HFF-Myc (cell line): ENCODE data around the gene PBX3.

Source experiments
- DNase-seq: peaks from one replicate; pipeline ENCODE4 v3.0.0-alpha.2; 2011; ENCODE audit warnings: low read depth; ENCODE audit errors: extremely low read depth
- H3K4me3 ChIP-seq: replicated peaks from 2 replicates; pipeline ENCODE4 v1.5.1; 2011; ENCODE audit warnings: low read depth, mild to moderate bottlenecking, control low read depth, low read length
- CTCF ChIP-seq: IDR thresholded peaks from 2 replicates; pipeline ENCODE4 v1.5.1; 2012; ENCODE audit warnings: mild to moderate bottlenecking, low read depth, low read length, control low read depth; ENCODE audit errors: missing control alignments

Gene PBX3

GRCh38 chr9:125784286-125785049 is 37.3 kb downstream of the PBX3 start:
- TF ChIP-seq CTCF, result no peak
- DNase-seq, result no peak
- H3K4me3 ChIP-seq, result no peak overlapping the region

DNA sequence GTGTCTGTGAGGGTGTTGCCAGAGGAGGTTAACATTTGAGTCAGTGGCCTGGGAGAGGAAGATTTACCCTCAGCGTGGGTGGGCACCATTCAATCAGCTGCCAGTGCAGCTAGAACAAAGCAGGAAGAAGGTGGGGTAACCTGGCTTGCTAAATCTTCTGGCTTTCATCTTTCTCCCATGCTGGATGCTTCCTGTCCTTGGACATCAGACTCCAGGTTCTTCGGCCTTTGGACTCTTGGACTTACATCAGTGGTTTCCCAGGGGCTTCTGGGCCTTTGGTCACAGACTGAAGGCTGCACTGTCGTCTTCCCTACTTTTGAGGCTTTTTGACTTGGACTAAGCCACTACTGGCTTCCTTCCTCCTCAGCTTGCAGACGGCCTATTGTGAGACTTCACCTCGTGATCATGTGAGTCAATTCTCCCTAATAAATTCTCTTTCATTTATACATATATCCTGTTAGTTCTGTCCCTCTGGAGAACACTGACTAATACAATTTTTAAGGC is 38.1 kb downstream of the PBX3 start:
- DNase-seq, result no peak
- no peak overlapping the region for H3K4me3 ChIP-seq
- no peak for TF ChIP-seq CTCF

- no peak overlapping the region for H3K4me3 ChIP-seq
- no peak for TF ChIP-seq CTCF
These were observed 40.5 kb downstream of the PBX3 start for GRCh38 chr9:125787715-125788114.

GRCh38 chr9:125789196-125789595 is 42.0 kb downstream of the PBX3 start:
- DNase-seq, result no peak
- TF ChIP-seq CTCF, result no peak

More at GRCh38 chr9:125787715-125788114, 40.5 kb downstream of the PBX3 start:
- DNase-seq, result no peak

DNA sequence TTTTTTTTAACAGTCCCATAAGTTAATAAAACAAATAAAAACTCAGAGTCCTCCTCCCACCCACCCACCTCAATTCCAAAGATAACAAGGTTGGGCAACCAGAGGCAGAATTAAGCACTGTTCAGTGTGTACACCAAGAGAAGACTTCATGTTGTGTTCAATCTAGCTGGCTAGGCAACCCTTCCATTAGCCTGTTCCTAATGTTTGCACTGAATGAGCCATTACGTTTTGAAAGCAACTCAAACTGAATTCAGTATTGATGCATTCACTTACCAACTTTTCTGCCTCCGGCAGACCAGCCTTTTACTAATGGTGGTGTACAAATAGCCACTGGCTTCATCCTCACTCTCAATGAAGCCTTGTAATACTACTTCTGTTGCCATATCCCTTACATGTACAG is 47.5 kb downstream of the PBX3 start:
- TF ChIP-seq CTCF, result no peak
- no peak overlapping the region for H3K4me3 ChIP-seq
- no peak for DNase-seq

More at GRCh38 chr9:125789196-125789595, 42.0 kb downstream of the PBX3 start:
- no peak overlapping the region for H3K4me3 ChIP-seq

GRCh38 chr9:125795970-125796596 is 48.9 kb downstream of the PBX3 start:
- no peak for TF ChIP-seq CTCF
- no peak overlapping the region for H3K4me3 ChIP-seq
- DNase-seq, result no peak
